HCT116 (cell line): ENCODE data around the gene MESP2. TPM values are rescaled to one million over a fixed set of nuclear protein-coding genes. Genes with fewer than 3 reads are reported as not detected.

ENCODE experiments used
- ATAC-seq: fragments of 200-7000 bp; cut with Tn5 transposase; 2 replicates; pipeline ENCODE4 v1.9.1; 2020; ENCODE audit warnings: mild to moderate bottlenecking, moderate library complexity
- BruUV-seq: library from RNA; stranded (reverse); fragments of 400-500 nt; replicated peaks from 2 replicates; lab custom pipeline; 2021; lab: Mats Ljungman, UMichigan
- CTCF ChIA-PET: fragments of 300-600 bp; sonication (Branson Sonifier 250); formaldehyde crosslinking; loops from one replicate; lab custom pipeline; 2021; ENCODE audit warnings: antibody characterized with exemption; lab: Charles Lee
- POLR2A ChIA-PET: fragments of 300-600, 350-600 bp; sonication (Branson Sonifier 250); formaldehyde crosslinking; loops from one replicate; lab custom pipeline; 2021; ENCODE audit warnings: antibody characterized with exemption; lab: Charles Lee
- RAD21 ChIA-PET, 2 experiments: fragments of 300-600 bp; sonication (Branson Sonifier 250); formaldehyde crosslinking; loops; one replicate each; lab custom pipeline; 2023; ENCODE audit warnings: low total read pairs in 2 of 2; ENCODE audit not compliant: uncharacterized antibody in 2 of 2, unreplicated experiment in 2 of 2, low non-redundant PET in 1 of 2; lab: Charles Lee
- DNase-seq: peaks from one replicate; pipeline ENCODE4 v3.0.0-alpha.2; 2010; ENCODE audit warnings: low read depth, low spot score
- H2AFZ ChIP-seq: fragments of 200-600 bp; shearing (Covaris generic), sonication (generic); 2 replicates; pipeline ENCODE4 v1.6.1; 2017; ENCODE audit warnings: low read depth, mixed run types, mixed read lengths, antibody characterized with exemption, low read length; ENCODE audit not compliant: poor library complexity, severe bottlenecking
- H3K27ac ChIP-seq: 2 replicates; pipeline ENCODE4 v1.5.1; 2012; ENCODE audit warnings: low read depth, low read length
- H3K27me3 ChIP-seq: fragments of 200-600 bp; sonication (generic); 2 replicates; pipeline ENCODE4 v1.6.1; 2016; ENCODE audit warnings: mixed run types, low read length, mixed read lengths; ENCODE audit not compliant: insufficient read depth
- H3K36me3 ChIP-seq, 2 experiments: fragments of 200-500 bp in 1 of 2; fragments of 200-600 bp in 1 of 2; sonication (Bioruptor generic) in 1 of 2; sonication (generic) in 1 of 2; 2 replicates each; pipeline versions ENCODE4 v1.5.1 to v1.6.1; 2014 to 2016; ENCODE audit warnings: low read length in 2 of 2, inconsistent platforms in 1 of 2, mixed read lengths in 1 of 2, mixed run types in 1 of 2; ENCODE audit not compliant: insufficient read depth in 2 of 2, control insufficient read depth in 1 of 2
- H3K4me1 ChIP-seq, 2 experiments: fragments of 200-600 bp in 1 of 2; sonication (generic) in 1 of 2; 2 replicates each; pipeline versions ENCODE4 v1.5.1 to v1.6.1; 2012 to 2017; ENCODE audit warnings: low read length in 2 of 2, inconsistent platforms in 1 of 2, mild to moderate bottlenecking in 1 of 2, mixed read lengths in 1 of 2, mixed run types in 1 of 2, moderate library complexity in 1 of 2; ENCODE audit not compliant: insufficient read depth in 2 of 2, control insufficient read depth in 1 of 2
- H3K4me2 ChIP-seq: fragments of 200-600 bp; sonication (generic); 2 replicates; pipeline ENCODE4 v1.6.1; 2017; ENCODE audit warnings: mixed run types, low read length, mixed read lengths
- H3K4me3 ChIP-seq, 2 experiments: fragments of 200-600 bp in 1 of 2; sonication (generic) in 1 of 2; replicated peaks in 1 of 2; 2 replicates each; pipeline ENCODE4 v1.5.1; 2011 to 2016; ENCODE audit warnings: low read length in 2 of 2, control low read depth in 1 of 2, low read depth in 1 of 2, mild to moderate bottlenecking in 1 of 2, mixed read lengths in 1 of 2, mixed run types in 1 of 2
- H3K79me2 ChIP-seq: fragments of 200-600 bp; sonication (generic); 2 replicates; pipeline ENCODE4 v1.6.1; 2017; ENCODE audit warnings: mild to moderate bottlenecking, mixed run types, low read length, moderate library complexity, mixed read lengths; ENCODE audit not compliant: insufficient read depth
- H3K9ac ChIP-seq: fragments of 200-600 bp; sonication (generic); 2 replicates; pipeline ENCODE4 v1.6.1; 2016; ENCODE audit warnings: low read length, mixed read lengths
- H3K9me2 ChIP-seq: fragments of 200-600 bp; sonication (generic), shearing (Covaris generic); 2 replicates; pipeline ENCODE4 v1.6.1; 2017; ENCODE audit warnings: mixed run types, mild to moderate bottlenecking, moderate library complexity; ENCODE audit not compliant: insufficient read depth
- H3K9me3 ChIP-seq, 2 experiments: fragments of 200-500 bp in 1 of 2; fragments of 200-600 bp in 1 of 2; sonication (Bioruptor generic) in 1 of 2; sonication (generic) in 1 of 2; 2 replicates each; pipeline ENCODE4 v1.6.1; 2014 to 2017; ENCODE audit warnings: low read length in 2 of 2, mixed read lengths in 2 of 2, inconsistent platforms in 1 of 2, low read depth in 1 of 2, mild to moderate bottlenecking in 1 of 2, mixed run types in 1 of 2, moderate library complexity in 1 of 2; ENCODE audit not compliant: control insufficient read depth in 1 of 2, insufficient read depth in 1 of 2
- H4K20me1 ChIP-seq: fragments of 200-600 bp; sonication (generic), shearing (Covaris generic); 2 replicates; pipeline ENCODE4 v1.6.1; 2017; ENCODE audit warnings: mixed run types, mild to moderate bottlenecking, moderate library complexity; ENCODE audit not compliant: insufficient read depth
- CBX3 ChIP-seq: IDR thresholded peaks from 2 replicates; pipeline ENCODE4 v1.6.1; 2012; ENCODE audit warnings: low read depth
- CEBPB ChIP-seq: IDR thresholded peaks from 2 replicates; pipeline ENCODE4 v1.6.1; 2012; ENCODE audit warnings: low read depth
- EGR1 ChIP-seq: IDR thresholded peaks from 2 replicates; pipeline ENCODE4 v1.6.1; 2012; ENCODE audit warnings: low read depth
- EZH2 ChIP-seq: fragments of 200-600 bp; sonication (generic); IDR thresholded peaks from 2 replicates; pipeline ENCODE4 v1.6.1; 2017; ENCODE audit warnings: antibody characterized with exemption, mixed run types
- EZH2phosphoT487 ChIP-seq: fragments of 200-600 bp; IDR thresholded peaks from 2 replicates; pipeline ENCODE4 v1.6.1; 2018; ENCODE audit warnings: antibody characterized with exemption, borderline replicate concordance
- JUND ChIP-seq: IDR thresholded peaks from 2 replicates; pipeline ENCODE4 v1.6.1; 2012
- POLR2A ChIP-seq: IDR thresholded peaks from 2 replicates; pipeline ENCODE4 v1.7.0; 2011; ENCODE audit warnings: borderline replicate concordance; ENCODE audit not compliant: insufficient read depth, insufficient read length; ENCODE audit errors: extremely low read depth
- POLR2AphosphoS5 ChIP-seq: IDR thresholded peaks from 2 replicates; pipeline ENCODE4 v1.6.1; 2011; ENCODE audit warnings: mild to moderate bottlenecking, low read depth, low read length, moderate library complexity
- SIN3A ChIP-seq: IDR thresholded peaks from 2 replicates; pipeline ENCODE4 v1.6.1; 2012; ENCODE audit warnings: low read depth
- SP1 ChIP-seq: IDR thresholded peaks from 2 replicates; pipeline ENCODE4 v1.6.1; 2012; ENCODE audit warnings: low read depth
- SRF ChIP-seq: IDR thresholded peaks from 2 replicates; pipeline ENCODE4 v1.6.1; 2012; ENCODE audit warnings: low read depth
- TCF7L2 ChIP-seq: IDR thresholded peaks from 2 replicates; pipeline ENCODE4 v1.7.0; 2011; ENCODE audit warnings: borderline replicate concordance, inconsistent platforms; ENCODE audit not compliant: insufficient read depth, insufficient read length; ENCODE audit errors: extremely low read depth
- YY1 ChIP-seq: IDR thresholded peaks from 2 replicates; pipeline ENCODE4 v1.6.1; 2011; ENCODE audit warnings: low read length, low read depth, moderate library complexity, mild to moderate bottlenecking; ENCODE audit not compliant: insufficient replicate concordance; ENCODE audit errors: extremely low read depth
- ZFX ChIP-seq: fragments of 450-650 bp; IDR thresholded peaks from 2 replicates; pipeline ENCODE4 v1.6.1; 2017
- ZNF274 ChIP-seq: fragments of 200-500 bp; sonication (Bioruptor generic); IDR thresholded peaks from 2 replicates; pipeline ENCODE4 v1.6.1; 2014; ENCODE audit warnings: mild to moderate bottlenecking, low read depth, low read length, inconsistent platforms
- intact Hi-C: fragments of 100-400 bp; cut with micrococcal nuclease; formaldehyde crosslinking; loops from 2 replicates; pipeline ENCODE4 v1.10.0; 2022
- total RNA-seq: library from RNA; stranded (reverse); gene quantifications from one replicate; pipeline ENCODE4 v1.2.1, GENCODE V29; 2021; ENCODE audit not compliant: unreplicated experiment
- TF ChIP-seq, protein P1 (sequence below), 3 experiments: fragments of 200-600 bp in 1 of 3; sonication (generic) in 1 of 3; IDR thresholded peaks in 2 of 3; conservative IDR thresholded peaks in 1 of 3; 2 replicates each; pipeline ENCODE4 v1.5.1; 2012 to 2017; ENCODE audit warnings: low read depth in 2 of 3, low read length in 2 of 3, antibody characterized with exemption in 1 of 3, borderline replicate concordance in 1 of 3, control low read depth in 1 of 3, mild to moderate bottlenecking in 1 of 3, mixed read lengths in 1 of 3, mixed run types in 1 of 3, moderate library complexity in 1 of 3; ENCODE audit not compliant: insufficient read depth in 1 of 3
- TF ChIP-seq, protein P2 (sequence below): IDR thresholded peaks from 2 replicates; pipeline ENCODE4 v1.6.1; 2011; ENCODE audit warnings: mild to moderate bottlenecking, low read length, moderate library complexity; ENCODE audit not compliant: insufficient replicate concordance; ENCODE audit errors: extremely low read depth

The MESP2 gene
- total RNA-seq, 1 experiment from 2014 or later, result 0.20 TPM

DNA sequence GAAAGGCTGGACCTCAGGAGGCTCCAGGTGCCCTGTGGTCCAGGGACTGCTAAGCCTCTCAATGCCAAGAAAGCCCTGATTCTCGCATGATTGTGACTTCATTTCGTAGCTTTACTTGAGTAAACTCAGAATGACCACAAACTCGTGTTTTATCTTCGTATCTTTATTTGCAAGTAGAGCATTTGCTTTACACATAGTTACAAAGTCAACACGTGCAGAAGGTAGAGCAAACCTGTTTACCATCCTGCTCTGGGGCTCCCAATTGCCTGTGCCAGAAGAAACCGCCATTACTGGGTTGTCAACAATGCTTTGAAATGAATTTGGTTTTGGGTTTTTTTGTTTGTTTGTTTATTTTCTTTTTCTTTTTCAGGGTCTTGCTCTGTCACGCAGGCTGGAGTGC lies 19.2 kb upstream of the MESP2 start:
- POLR2A ChIA-PET, result no interaction called here
- Histone ChIP-seq H3K4me1 (peaks cover 0 to 10% of the 10 kb centered on the region in 2 experiments; a peak in 1 of 4 replicates), H3K79me2 (no peaks in the 10 kb centered on the region), H3K9me3 (no peaks in the 10 kb centered on the region), H3K27ac (no peak overlapping the region), H3K4me3 (no peak overlapping the region), H3K9me2 (no peaks in the 10 kb centered on the region), H3K4me2 (no peak overlapping the region), H3K9ac (no peak overlapping the region), H3K27me3 (no peaks in the 10 kb centered on the region), H4K20me1 (no peaks in the 10 kb centered on the region), H2AFZ (no peak overlapping the region), H3K36me3 (no peaks in the 10 kb centered on the region)
- DNase-seq (no peak), ATAC-seq (no peak)
- BruUV-seq, result no TSS peak
- CTCF ChIA-PET, result interaction anchor here (1.3 kb wide), 1 partner anchor 118 kb away, joined by 3 read pairs; no protein-coding TSS in a partner anchor
- TF ChIP-seq YY1, result no peak
- no peak for TF ChIP-seq JUND
- no peak for TF ChIP-seq POLR2A
- no peak for TF ChIP-seq ZNF274
- no peak for TF ChIP-seq EZH2phosphoT487
- no peak for TF ChIP-seq SRF
- intact Hi-C loops, result no loop called here
- RAD21 ChIA-PET, result no interaction called here

- intact Hi-C loops, result no loop called here
- no peak for TF ChIP-seq POLR2AphosphoS5
- TF ChIP-seq SP1, result no peak
- TF ChIP-seq, protein P1, sequence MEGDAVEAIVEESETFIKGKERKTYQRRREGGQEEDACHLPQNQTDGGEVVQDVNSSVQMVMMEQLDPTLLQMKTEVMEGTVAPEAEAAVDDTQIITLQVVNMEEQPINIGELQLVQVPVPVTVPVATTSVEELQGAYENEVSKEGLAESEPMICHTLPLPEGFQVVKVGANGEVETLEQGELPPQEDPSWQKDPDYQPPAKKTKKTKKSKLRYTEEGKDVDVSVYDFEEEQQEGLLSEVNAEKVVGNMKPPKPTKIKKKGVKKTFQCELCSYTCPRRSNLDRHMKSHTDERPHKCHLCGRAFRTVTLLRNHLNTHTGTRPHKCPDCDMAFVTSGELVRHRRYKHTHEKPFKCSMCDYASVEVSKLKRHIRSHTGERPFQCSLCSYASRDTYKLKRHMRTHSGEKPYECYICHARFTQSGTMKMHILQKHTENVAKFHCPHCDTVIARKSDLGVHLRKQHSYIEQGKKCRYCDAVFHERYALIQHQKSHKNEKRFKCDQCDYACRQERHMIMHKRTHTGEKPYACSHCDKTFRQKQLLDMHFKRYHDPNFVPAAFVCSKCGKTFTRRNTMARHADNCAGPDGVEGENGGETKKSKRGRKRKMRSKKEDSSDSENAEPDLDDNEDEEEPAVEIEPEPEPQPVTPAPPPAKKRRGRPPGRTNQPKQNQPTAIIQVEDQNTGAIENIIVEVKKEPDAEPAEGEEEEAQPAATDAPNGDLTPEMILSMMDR (IDR thresholded peaks at IDR 0.05 in 2 of 3, conservative IDR thresholded peaks at IDR 0.05 in 1 of 3; ENCODE audit: borderline replicate concordance in 1 of 3, insufficient read depth in 1 of 3, low read depth in 2 of 3, low read length in 2 of 3), result no peak
- no peak for TF ChIP-seq POLR2A
- no peak for TF ChIP-seq TCF7L2
- no peak for TF ChIP-seq ZFX
- no peak for TF ChIP-seq EGR1
- TF ChIP-seq JUND, result no peak
- no peak for TF ChIP-seq EZH2
- no peak for TF ChIP-seq CBX3
- TF ChIP-seq, protein P2, sequence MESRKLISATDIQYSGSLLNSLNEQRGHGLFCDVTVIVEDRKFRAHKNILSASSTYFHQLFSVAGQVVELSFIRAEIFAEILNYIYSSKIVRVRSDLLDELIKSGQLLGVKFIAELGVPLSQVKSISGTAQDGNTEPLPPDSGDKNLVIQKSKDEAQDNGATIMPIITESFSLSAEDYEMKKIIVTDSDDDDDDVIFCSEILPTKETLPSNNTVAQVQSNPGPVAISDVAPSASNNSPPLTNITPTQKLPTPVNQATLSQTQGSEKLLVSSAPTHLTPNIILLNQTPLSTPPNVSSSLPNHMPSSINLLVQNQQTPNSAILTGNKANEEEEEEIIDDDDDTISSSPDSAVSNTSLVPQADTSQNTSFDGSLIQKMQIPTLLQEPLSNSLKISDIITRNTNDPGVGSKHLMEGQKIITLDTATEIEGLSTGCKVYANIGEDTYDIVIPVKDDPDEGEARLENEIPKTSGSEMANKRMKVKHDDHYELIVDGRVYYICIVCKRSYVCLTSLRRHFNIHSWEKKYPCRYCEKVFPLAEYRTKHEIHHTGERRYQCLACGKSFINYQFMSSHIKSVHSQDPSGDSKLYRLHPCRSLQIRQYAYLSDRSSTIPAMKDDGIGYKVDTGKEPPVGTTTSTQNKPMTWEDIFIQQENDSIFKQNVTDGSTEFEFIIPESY, result no peak
- no peak for TF ChIP-seq CEBPB
- TF ChIP-seq SIN3A, result no peak
- no peak for DNase-seq
- ChIA-PET CTCF (interaction anchor here (0.9 kb wide), 1 partner anchor 130 kb away, joined by 4 read pairs; no protein-coding TSS in a partner anchor), POLR2A (no interaction called here), RAD21 (interaction anchor here in 1 of 2 experiments (0.7 kb wide), 1 partner anchor 325 kb away, joined by 3 read pairs; no protein-coding TSS in a partner anchor)
- ATAC-seq, result no peak
- no peaks in the 10 kb centered on the region for H4K20me1 ChIP-seq
- no peaks in the 10 kb centered on the region for H3K36me3 ChIP-seq
- no peak overlapping the region for H2AFZ ChIP-seq
- H3K9me2 ChIP-seq, result no peaks in the 10 kb centered on the region
- no peaks in the 10 kb centered on the region for H3K27me3 ChIP-seq
- H3K9ac ChIP-seq, result no peak overlapping the region
- BruUV-seq, result no TSS peak
- no peak overlapping the region for H3K27ac ChIP-seq
- peaks cover 0 to 10% of the 10 kb centered on the region in 2 experiments; a peak in 1 of 4 replicates for H3K4me1 ChIP-seq
- no peak overlapping the region for H3K4me3 ChIP-seq
- H3K4me2 ChIP-seq, result no peak overlapping the region
- H3K79me2 ChIP-seq, result no peaks in the 10 kb centered on the region
- no peaks in the 10 kb centered on the region for H3K9me3 ChIP-seq
These were observed 17.8 kb upstream of the MESP2 start for GRCh38 chr15:89758283-89758682.
